Urinary bladder (tissue), 4 donors: ENCODE results near the gene MINK1. TPM values are rescaled to one million over a fixed set of nuclear protein-coding genes. Genes with fewer than 3 reads are reported as not detected.
"Not testable (repeated sequence)": the region's sequence is repeated elsewhere in the genome, so short reads cannot be mapped to it uniquely, and the experiment has no call there.

ENCODE experiments used
- DNase-seq: peaks from one replicate; pipeline ENCODE4 v3.0.0-alpha.2; 2015; ENCODE audit errors: extremely low spot score
- H3K27ac ChIP-seq: one replicate; pipeline ENCODE4 v1.5.1; 2013; ENCODE audit warnings: low read depth, mild to moderate bottlenecking, moderate library complexity
- H3K36me3 ChIP-seq: one replicate; pipeline ENCODE4 v1.6.1; 2013; ENCODE audit warnings: mild to moderate bottlenecking, moderate library complexity; ENCODE audit not compliant: insufficient read depth
- H3K4me1 ChIP-seq: one replicate; pipeline ENCODE4 v1.6.1; 2013; ENCODE audit warnings: mild to moderate bottlenecking, moderate library complexity; ENCODE audit not compliant: insufficient read depth
- H3K4me3 ChIP-seq: one replicate; pipeline ENCODE4 v1.5.1; 2013; ENCODE audit warnings: low read depth, low read length
- WGBS: extraction: QIAGEN DNeasy Blood & Tissue Kit; methylation state at CpG from one replicate; pipeline ENCODE4 v1.1.7; 2013; 5-methylcytosine and 5-hydroxymethylcytosine counted together
- polyA plus RNA-seq: library from polyadenylated mRNA; stranded (reverse); fragments of 200-250 nt; gene quantifications from one replicate; pipeline ENCODE4 v1.2.3, GENCODE V29; 2013
- total RNA-seq: library from RNA; depleted of rRNA; stranded (reverse); fragments of >200 nt; gene quantifications from one replicate; pipeline ENCODE4 v1.2.3, GENCODE V29; 2014
- donor health status: healthy with polysubstance abuse.
- donor health status: healthy.

Gene MINK1
- total and polyA plus RNA-seq, 2 donors = 29.9 to 45.2 TPM

GRCh38 chr17:4846635-4847390, 13.7 kb downstream of the MINK1 start:
- Histone ChIP-seq H3K4me3 (no peak overlapping the region), H3K36me3 (no peaks in the 10 kb centered on the region), H3K27ac (no peak overlapping the region), H3K4me1 (no peaks in the 10 kb centered on the region)
- 84% methylated on average over 13 of the region's 13 CpGs for WGBS
- no peak for DNase-seq

DNA sequence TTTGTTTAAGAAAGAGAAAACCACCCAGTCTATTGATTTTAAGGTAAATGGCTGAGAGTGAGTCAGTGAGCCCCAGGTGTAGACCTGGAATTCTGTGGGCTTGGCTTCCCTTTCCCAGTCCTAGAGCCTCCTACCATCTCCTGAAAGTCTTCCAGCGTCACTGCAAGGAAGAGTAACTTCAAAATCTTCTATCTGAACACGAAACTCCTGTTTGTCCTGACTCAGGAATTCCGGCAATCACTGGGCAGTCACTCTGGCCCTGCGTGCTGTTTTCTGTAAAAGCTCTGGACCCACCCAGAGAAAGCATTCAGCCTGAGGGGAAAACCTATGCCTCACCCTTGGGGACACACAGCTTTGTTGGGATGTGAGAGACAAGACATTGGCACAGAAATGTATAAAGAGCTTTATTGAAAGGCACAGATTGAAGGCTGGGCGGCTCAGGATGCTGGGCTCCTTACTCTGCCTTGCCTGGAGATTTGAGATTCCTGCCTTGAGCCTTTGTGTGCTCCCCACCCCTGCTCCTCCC, 15.9 kb downstream of the MINK1 start:
- no peak for DNase-seq
- WGBS = 73% methylated on average over 5 of the region's 5 CpGs
- Histone ChIP-seq H3K27ac (no peak overlapping the region), H3K36me3 (no peaks in the 10 kb centered on the region), H3K4me3 (no peak overlapping the region), H3K4me1 (no peaks in the 10 kb centered on the region)

DNA sequence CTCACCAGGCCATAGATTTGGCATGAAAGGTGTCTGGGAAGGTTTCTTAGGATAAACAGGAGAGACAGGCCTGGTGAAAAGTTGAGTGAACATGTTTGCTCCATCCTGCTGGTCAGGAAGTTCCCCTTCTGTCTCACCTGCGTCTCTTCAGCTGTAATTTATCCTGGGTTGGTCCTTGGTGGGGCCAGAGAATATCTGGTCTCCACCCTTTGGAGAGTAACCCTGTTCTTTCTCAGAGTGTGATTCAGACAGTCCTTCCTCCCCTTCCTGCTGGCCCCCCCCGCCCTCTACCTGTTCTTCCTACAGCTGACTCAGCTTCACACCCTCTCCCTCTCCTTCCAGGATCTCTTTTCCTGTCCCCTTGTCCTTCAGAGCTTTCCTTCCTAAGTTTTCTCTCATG, 17.1 kb downstream of the MINK1 start:
- Histone ChIP-seq H3K4me1 (no peaks in the 10 kb centered on the region), H3K27ac (no peak overlapping the region), H3K36me3 (no peaks in the 10 kb centered on the region), H3K4me3 (no peak overlapping the region)
- WGBS = 96% methylated on average over 2 of the region's 2 CpGs
- DNase-seq = no peak

DNA sequence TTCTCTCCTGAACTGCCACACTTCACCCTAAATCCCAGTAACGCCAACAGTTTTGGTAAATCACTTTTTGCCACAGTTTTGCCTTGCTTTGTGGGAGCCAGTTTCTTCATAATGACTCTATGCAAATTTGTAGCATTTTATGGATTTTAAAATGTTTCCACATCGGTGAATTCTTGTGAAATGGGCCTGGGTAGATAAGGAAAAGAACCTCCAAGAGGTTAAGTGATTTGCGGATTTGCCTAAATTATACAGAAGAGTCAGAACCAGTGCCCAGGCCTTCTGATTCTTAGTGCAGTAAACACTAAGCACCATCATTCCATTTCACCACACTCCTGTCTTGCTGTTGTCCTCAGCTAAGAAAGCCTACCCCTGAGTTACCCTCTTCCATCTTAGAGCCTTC, 17.9 kb downstream of the MINK1 start:
- WGBS = 80% methylated on average over 3 of the region's 3 CpGs
- no peak overlapping the region for H3K27ac ChIP-seq
- DNase-seq = no peak
- H3K4me1 ChIP-seq = no peaks in the 10 kb centered on the region
- no peaks in the 10 kb centered on the region for H3K36me3 ChIP-seq
- no peak overlapping the region for H3K4me3 ChIP-seq

DNA sequence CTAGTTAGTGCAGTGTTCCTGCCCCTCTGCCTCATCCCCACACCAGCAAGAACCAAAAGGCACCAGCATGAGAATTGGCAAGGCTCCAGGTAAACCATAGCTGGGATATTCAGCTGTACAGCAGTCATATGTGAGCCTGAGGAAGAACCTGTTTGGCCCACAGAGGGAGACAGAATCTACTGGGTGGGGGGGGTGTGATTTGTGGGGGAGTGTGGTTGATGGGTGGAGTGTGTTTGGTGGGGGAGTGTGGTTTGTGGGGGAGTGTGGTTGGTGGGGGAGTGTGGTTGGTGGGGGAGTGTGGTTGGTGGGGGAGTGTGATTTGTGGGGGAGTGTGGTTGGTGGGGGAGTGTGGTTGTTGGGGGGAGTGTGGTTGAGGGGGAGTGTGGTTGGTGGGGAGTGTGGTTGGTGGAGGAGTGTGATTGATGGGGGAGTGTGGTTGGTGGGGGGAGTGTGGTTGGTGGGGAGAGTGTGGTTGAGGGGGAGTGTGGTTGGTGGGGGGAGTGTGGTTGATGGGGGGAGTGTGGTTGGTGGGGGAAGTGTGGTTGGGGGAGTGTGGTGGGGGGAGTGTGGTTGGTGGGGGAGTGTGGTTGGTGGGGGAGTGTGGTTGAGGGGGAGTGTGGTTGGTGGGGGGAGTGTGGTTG, 19.5 kb downstream of the MINK1 start:
- Histone ChIP-seq H3K36me3 (no peaks in the 10 kb centered on the region), H3K4me1 (no peaks in the 10 kb centered on the region), H3K27ac (no peak overlapping the region), H3K4me3 (no peak overlapping the region)
- no peak for DNase-seq

- no peak for DNase-seq
- Histone ChIP-seq H3K36me3 (no peaks in the 10 kb centered on the region), H3K27ac (no peak overlapping the region), H3K4me3 (no peak overlapping the region), H3K4me1 (no peaks in the 10 kb centered on the region)
- WGBS = 79% methylated on average over 2 of the region's 2 CpGs
Measured at GRCh38 chr17:4853208-4853671, 20.1 kb downstream of the MINK1 start.

DNA sequence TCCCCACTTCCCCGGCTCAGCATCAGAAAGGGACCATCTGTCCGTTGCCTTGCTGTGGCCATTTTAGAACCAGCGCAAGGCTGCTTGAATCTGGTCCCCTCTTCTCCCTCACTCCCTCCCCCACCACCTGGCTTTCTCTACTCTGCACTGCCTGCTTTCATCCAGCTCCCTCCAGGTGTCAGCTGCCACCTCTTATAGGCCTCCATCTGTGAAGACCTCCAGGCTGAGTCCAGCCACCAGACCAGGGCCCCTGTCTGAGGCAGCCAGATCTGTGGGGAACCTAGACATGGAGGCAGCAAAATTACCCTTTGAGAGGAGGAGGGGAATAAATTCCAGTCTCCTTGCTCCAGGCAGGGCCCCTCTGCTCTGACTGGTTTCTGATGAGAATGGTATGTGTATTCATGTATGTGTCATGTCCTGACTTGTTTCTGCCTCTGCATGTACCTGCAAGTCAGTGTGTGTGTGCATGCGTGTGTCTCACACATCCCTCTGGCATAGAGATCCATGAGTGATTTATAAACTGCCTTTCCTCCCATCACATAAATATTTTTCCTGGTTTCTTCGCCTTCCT, 21.1 kb downstream of the MINK1 start:
- WGBS = 87% methylated on average over 5 of the region's 5 CpGs
- no peak overlapping the region for H3K4me3 ChIP-seq
- no peaks in the 10 kb centered on the region for H3K4me1 ChIP-seq
- DNase-seq = peak; percentile 69
- H3K27ac ChIP-seq = no peak overlapping the region
- H3K36me3 ChIP-seq = no peaks in the 10 kb centered on the region

- H3K4me1 ChIP-seq = no peaks in the 10 kb centered on the region
- H3K27ac ChIP-seq = no peak overlapping the region
- H3K4me3 ChIP-seq = no peak overlapping the region
Measured at GRCh38 chr17:4856271-4856936, 23.3 kb downstream of the MINK1 start.

DNA sequence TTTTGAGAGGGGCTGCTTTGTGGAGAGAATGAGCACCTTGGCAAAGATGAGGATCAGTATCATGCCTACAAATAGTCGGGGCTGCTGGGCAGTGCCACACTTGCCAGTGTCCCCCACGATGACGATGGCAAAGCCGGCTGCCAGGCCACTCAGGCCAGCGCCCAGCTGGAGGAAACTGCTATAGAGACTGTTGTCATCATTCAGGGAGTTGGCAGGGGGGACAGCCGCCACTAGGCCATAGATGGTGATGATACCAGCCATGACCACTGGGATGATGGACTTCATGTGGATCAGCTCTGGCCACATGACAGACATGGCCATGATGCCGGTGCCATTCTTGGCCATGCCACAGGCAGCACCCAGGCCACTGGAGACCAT, 23.8 kb downstream of the MINK1 start:
- H3K4me3 ChIP-seq = no peak overlapping the region
- 93% methylated on average over 7 of the region's 7 CpGs for WGBS
- DNase-seq = no peak
- H3K36me3 ChIP-seq = no peaks in the 10 kb centered on the region
- H3K27ac ChIP-seq = no peak overlapping the region
- H3K4me1 ChIP-seq = no peaks in the 10 kb centered on the region

More at GRCh38 chr17:4856271-4856936, 23.3 kb downstream of the MINK1 start:
- 79% methylated on average over 17 of the region's 17 CpGs for WGBS
- no peak for DNase-seq
- no peaks in the 10 kb centered on the region for H3K36me3 ChIP-seq

DNA sequence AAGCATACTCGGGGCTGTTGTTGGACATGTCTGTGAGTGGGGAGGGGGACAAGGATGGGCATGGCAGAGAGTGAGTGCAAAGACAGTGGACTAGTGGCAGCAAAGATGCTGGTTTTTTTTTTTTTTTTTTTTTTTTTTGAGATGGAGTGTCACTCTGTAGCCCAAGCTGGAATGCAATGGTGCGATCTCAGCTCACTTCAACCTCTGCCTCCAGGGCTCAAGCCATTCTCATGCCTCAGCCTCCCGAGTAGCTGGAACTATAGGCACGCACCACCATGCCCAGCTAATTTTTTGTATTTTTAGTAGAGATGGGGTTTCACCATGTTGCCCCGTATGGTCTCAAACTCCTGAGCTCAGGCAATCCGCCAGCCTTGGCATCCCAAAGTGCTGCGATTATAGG, 24.2 kb downstream of the MINK1 start:
- H3K4me1 ChIP-seq, H3K27ac ChIP-seq, H3K4me3 ChIP-seq, H3K36me3 ChIP-seq, DNase-seq: not testable (repeated sequence)
- WGBS = 92% methylated on average over 7 of the region's 7 CpGs

DNA sequence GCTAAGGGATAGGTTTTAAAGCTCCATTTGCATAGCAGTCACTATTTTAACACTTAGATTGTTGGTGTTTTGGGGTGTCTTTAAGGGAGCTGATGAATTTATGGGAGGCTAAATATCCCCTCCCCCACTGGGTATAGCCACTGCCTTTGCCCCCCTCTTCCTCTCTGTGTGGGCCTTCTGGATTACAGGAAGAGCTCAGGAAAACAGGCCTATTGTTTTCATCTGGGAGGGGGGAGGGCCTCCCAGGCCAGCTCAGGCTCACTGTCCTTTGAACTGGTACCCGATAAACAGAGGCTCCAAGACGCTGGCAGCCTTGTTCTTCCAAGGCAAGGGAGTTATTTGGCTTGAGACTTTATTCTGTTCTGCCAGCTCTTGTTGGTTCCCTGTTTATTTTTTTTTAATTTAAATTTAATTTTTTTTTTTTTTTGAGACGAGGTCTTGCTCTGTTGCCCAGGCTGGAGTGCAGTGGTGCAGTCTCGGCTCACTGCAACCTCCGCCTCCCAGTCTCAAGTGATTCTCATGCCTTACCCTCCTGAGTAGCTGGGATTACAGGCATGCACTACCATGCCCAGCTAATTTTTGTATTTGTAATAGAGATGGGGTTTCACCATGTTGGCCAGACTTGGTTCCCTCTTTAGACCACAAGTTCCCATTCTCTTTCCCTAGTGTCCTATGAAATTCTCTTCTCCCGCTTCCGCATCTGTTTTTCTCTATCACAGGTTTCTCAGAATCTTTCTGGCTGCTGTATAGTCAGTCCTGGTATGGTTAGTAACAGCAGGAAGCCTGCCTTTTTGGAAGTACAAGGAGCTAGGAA, 25.1 kb downstream of the MINK1 start:
- 69% methylated on average over 7 of the region's 7 CpGs for WGBS
- H3K4me3 ChIP-seq = no peak overlapping the region
- no peaks in the 10 kb centered on the region for H3K36me3 ChIP-seq
- DNase-seq = no peak
- H3K4me1 ChIP-seq = no peaks in the 10 kb centered on the region
- H3K27ac ChIP-seq = no peak overlapping the region

- no peak for DNase-seq
- no peaks in the 10 kb centered on the region for H3K4me1 ChIP-seq
- H3K27ac ChIP-seq = no peak overlapping the region
- no peaks in the 10 kb centered on the region for H3K36me3 ChIP-seq
- H3K4me3 ChIP-seq = no peak overlapping the region
- 28% methylated on average over 5 of the region's 5 CpGs for WGBS
Measured at GRCh38 chr17:4858882-4859260, 25.7 kb downstream of the MINK1 start.
